Esophagus muscularis mucosa (tissue), 4 donors: Measurements from ENCODE around the gene PFDN4. TPM values are rescaled to one million over a fixed set of nuclear protein-coding genes. Genes with fewer than 3 reads are reported as not detected.

ENCODE experiments used
- DNase-seq: peaks from one replicate; pipeline ENCODE4 v3.0.0-alpha.2; 2017; ENCODE audit errors: extremely low spot score
- H3K27ac ChIP-seq, 4 donors: fragments of 200-600 bp; sonication (generic); replicated peaks in 1 of 4; 1 replicate in 3 of 4; 2 replicates in 1 of 4; pipeline ENCODE4 v1.5.1; 2016 to 2019; ENCODE audit warnings: mild to moderate bottlenecking in 1 of 4
- H3K27me3 ChIP-seq, 4 donors: fragments of 200-600 bp; sonication (generic); one replicate each; pipeline versions ENCODE4 v1.5.1 to v1.6.0; 2016 to 2019
- H3K36me3 ChIP-seq, 4 donors: fragments of 200-600 bp; sonication (generic); one replicate each; pipeline ENCODE4 v1.5.1; 2016 to 2019
- H3K4me1 ChIP-seq, 4 donors: fragments of 200-600 bp; sonication (generic); one replicate each; pipeline ENCODE4 v1.5.1; 2016 to 2019
- H3K4me3 ChIP-seq, 4 donors: fragments of 200-600 bp; sonication (generic); 1 replicate in 2 of 4; 2 replicates in 2 of 4; pipeline ENCODE4 v1.5.1; 2016 to 2019; ENCODE audit warnings: mild to moderate bottlenecking in 4 of 4, moderate library complexity in 1 of 4
- H3K9me3 ChIP-seq, 4 donors: fragments of 200-600 bp; sonication (generic); 1 replicate in 3 of 4; 2 replicates in 1 of 4; pipeline ENCODE4 v1.5.1; 2016 to 2019
- CTCF ChIP-seq, 3 experiments: fragments of 200-600 bp in 2 of 3; fragments of 450-650 bp in 1 of 3; sonication (generic) in 2 of 3; IDR thresholded peaks; one replicate each; pipeline ENCODE4 v1.5.1; 2017 to 2019; ENCODE audit warnings: antibody characterized with exemption in 3 of 3, mild to moderate bottlenecking in 2 of 3, moderate library complexity in 1 of 3
- EP300 ChIP-seq: sonication (generic); formaldehyde crosslinking; IDR thresholded peaks from one replicate; pipeline ENCODE4 v1.6.1; 2017; ENCODE audit warnings: antibody characterized with exemption
- POLR2A ChIP-seq: fragments of 450-650 bp; IDR thresholded peaks from one replicate; pipeline ENCODE4 v1.6.1; 2017; ENCODE audit warnings: antibody characterized with exemption, moderate library complexity, mild to moderate bottlenecking, low read depth
- POLR2AphosphoS5 ChIP-seq, 2 donors: sonication (generic); formaldehyde crosslinking; IDR thresholded peaks; one replicate each; pipeline ENCODE4 v1.6.1; 2017; ENCODE audit warnings: antibody characterized with exemption in 2 of 2
- WGBS: methylation state at CpG from one replicate; pipeline ENCODE4 v1.1.5; 2018; 5-methylcytosine and 5-hydroxymethylcytosine counted together
- intact Hi-C: fragments of 100-400 bp; cut with DNase I; formaldehyde crosslinking; loops from one replicate; pipeline ENCODE4 v1.15.1; 2023
- total RNA-seq, 4 donors: library from RNA; depleted of rRNA; stranded (reverse); fragments of >200 nt; gene quantifications; one replicate each; pipeline versions ENCODE4 v1.1.0 to v1.2.1, GENCODE V29; 2016

The PFDN4 gene
- total RNA-seq, 4 donors from 2014 or later, result 43.2 to 96.8 (median 58.7) TPM

- Histone ChIP-seq H3K27me3 (no peaks in the 10 kb centered on the region), H3K36me3 (peaks cover 0 to 34% (median 11%) of the 10 kb centered on the region in 4 donors), H3K4me3 (no peak overlapping the region), H3K4me1 (peaks cover 5 to 12% (median 7%) of the 10 kb centered on the region in 4 donors), H3K27ac (no peak overlapping the region), H3K9me3 (no peaks in the 10 kb centered on the region)
- no peak for DNase-seq
- intact Hi-C loops, result no loop called here
- TF ChIP-seq POLR2AphosphoS5 (IDR thresholded peaks at IDR 0.05), result no peak
- TF ChIP-seq EP300, result no peak
- TF ChIP-seq POLR2A, result no peak
- TF ChIP-seq CTCF (IDR thresholded peaks at IDR 0.05), result no peak
Measured at GRCh38 chr20:54218470-54218869, 10.6 kb downstream of the PFDN4 start.

GRCh38 chr20:54219751-54220426 is 12.0 kb downstream of the PFDN4 start:
- intact Hi-C loops, result loop anchor here (5.0 kb wide), 1 partner anchor 427 kb away; no protein-coding TSS in a partner anchor
- TF ChIP-seq POLR2AphosphoS5 (IDR thresholded peaks at IDR 0.05), result no peak
- peak; percentile 27 to 46 (median 32) for TF ChIP-seq CTCF (IDR thresholded peaks at IDR 0.05)
- Histone ChIP-seq H3K4me1 (peaks cover 5 to 9% (median 7%) of the 10 kb centered on the region in 4 donors), H3K27ac (no peak overlapping the region), H3K4me3 (no peak overlapping the region), H3K36me3 (peaks cover 0 to 28% (median 11%) of the 10 kb centered on the region in 4 donors), H3K27me3 (no peaks in the 10 kb centered on the region), H3K9me3 (no peaks in the 10 kb centered on the region)
- WGBS, result 74% methylated on average over 6 of the region's 6 CpGs
- DNase-seq, result no peak

- intact Hi-C loops, result loop anchor here (5.0 kb wide), 1 partner anchor 427 kb away; no protein-coding TSS in a partner anchor
- 98% methylated on average over 6 of the region's 6 CpGs for WGBS
- no peak for DNase-seq
- H3K27me3 ChIP-seq, result no peaks in the 10 kb centered on the region
- no peak overlapping the region for H3K27ac ChIP-seq
- no peak for TF ChIP-seq CTCF (IDR thresholded peaks at IDR 0.05)
- no peak for TF ChIP-seq EP300
- TF ChIP-seq POLR2AphosphoS5 (IDR thresholded peaks at IDR 0.05), result no peak
- no peak for TF ChIP-seq POLR2A
- H3K36me3 ChIP-seq, result peaks cover 0 to 20% (median 11%) of the 10 kb centered on the region in 4 donors
- peaks cover 5 to 9% (median 6%) of the 10 kb centered on the region in 4 donors for H3K4me1 ChIP-seq
- H3K9me3 ChIP-seq, result no peaks in the 10 kb centered on the region
- no peak overlapping the region for H3K4me3 ChIP-seq
Measured at GRCh38 chr20:54220722-54221121, 12.8 kb downstream of the PFDN4 start.

- H3K4me3 ChIP-seq, result no peak overlapping the region
- TF ChIP-seq CTCF (IDR thresholded peaks at IDR 0.05) (no peak), EP300 (no peak), POLR2A (no peak), POLR2AphosphoS5 (IDR thresholded peaks at IDR 0.05) (no peak)
- H3K9me3 ChIP-seq, result no peaks in the 10 kb centered on the region
- H3K27ac ChIP-seq, result no peak overlapping the region
- no peak for DNase-seq
- intact Hi-C loops, result loop anchor here (5.0 kb wide), 1 partner anchor 426 kb away; no protein-coding TSS in a partner anchor
- H3K4me1 ChIP-seq, result peaks cover 5 to 9% (median 6%) of the 10 kb centered on the region in 4 donors
- H3K27me3 ChIP-seq, result no peaks in the 10 kb centered on the region
- 89% methylated on average over 4 of the region's 4 CpGs for WGBS
- peaks cover 0 to 14% (median 9%) of the 10 kb centered on the region in 4 donors for H3K36me3 ChIP-seq
Measured at GRCh38 chr20:54221353-54221752, 13.5 kb downstream of the PFDN4 start.
